GM12891 (cell line): ENCODE measurements around the gene MEIS1.

ENCODE experiments used
- POLR2A ChIP-seq: IDR thresholded peaks from 2 replicates; pipeline ENCODE4 v1.6.1; 2011; ENCODE audit warnings: low read depth, low read length, control low read depth
- TAF1 ChIP-seq: IDR thresholded peaks from 2 replicates; pipeline ENCODE4 v1.6.1; 2011; ENCODE audit warnings: low read depth, low read length, control low read depth

- TF ChIP-seq TAF1 (no peak), POLR2A (no peak)
These were observed 5.8 kb upstream of the MEIS1 start for GRCh38 chr2:66428986-66429612.
